ENCODE data around the gene HOXB8. TPM values are rescaled to one million over a fixed set of nuclear protein-coding genes. Genes with fewer than 3 reads are reported as not detected.

Gene HOXB8
- total and polyA plus RNA-seq, 2 experiments from 2014 or later, result not detected

DNA sequence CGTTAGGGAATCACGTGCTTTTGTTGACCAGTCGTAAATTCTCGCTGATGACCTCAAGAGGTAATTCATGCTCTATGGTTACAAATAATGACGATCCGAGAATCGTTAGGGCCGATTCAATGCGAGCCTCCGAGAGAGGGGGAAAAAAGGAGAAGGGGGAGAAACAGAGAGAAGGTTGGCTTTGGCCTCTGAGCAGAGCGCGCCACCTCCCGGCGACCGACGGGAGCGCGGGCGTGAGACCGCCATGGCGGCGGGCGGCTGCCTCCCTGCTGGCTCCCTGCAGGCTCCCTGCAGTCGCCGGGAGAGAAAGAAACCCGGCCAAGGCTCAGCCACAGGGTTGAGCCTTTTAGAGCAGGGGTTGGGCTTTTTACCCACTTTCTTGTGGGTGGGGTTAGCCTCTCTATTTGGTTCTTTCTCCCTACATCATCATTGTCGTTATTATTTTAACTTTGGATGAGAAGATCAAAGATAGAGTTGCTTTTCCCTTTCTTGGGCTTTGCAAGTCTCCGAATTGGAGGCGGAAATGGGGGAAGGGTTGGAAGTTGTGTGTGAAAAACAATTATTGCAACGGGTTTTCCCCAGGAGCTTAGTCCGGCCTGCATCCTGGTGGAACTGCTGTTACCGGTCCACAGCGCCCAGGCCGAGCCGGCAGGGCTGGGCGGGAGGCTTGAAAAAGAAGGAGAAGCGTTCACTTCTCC is 21.1 kb downstream of the HOXB8 start:
- Histone ChIP-seq H3K27me3 (ENCODE audit: insufficient read depth) (peaks cover 100% of the 10 kb centered on the region), H3K79me2 (replicated peaks; ENCODE audit: insufficient read depth) (no peaks in the 10 kb centered on the region), H3K27ac (ENCODE audit: low read depth) (no peak overlapping the region), H4K20me1 (replicated peaks; ENCODE audit: insufficient read depth) (peaks cover 42% of the 10 kb centered on the region), H3K4me2 (peak overlapping the region; percentile 69), H2AFZ (no peak overlapping the region), H3K9me2 (ENCODE audit: insufficient read depth) (no peaks in the 10 kb centered on the region), H3K4me1 (ENCODE audit: insufficient read depth) (peaks cover 61% of the 10 kb centered on the region), H3F3A (replicated peaks; ENCODE audit: low read depth) (peaks cover 51% of the 10 kb centered on the region), H3K36me3 (ENCODE audit: insufficient read depth) (no peaks in the 10 kb centered on the region), H3K4me3 (peak overlapping the region; percentile 37)
- peak overlapping the region; percentile 56 for H3K4me3 Mint-ChIP-seq
- TF ChIP-seq, protein P1, sequence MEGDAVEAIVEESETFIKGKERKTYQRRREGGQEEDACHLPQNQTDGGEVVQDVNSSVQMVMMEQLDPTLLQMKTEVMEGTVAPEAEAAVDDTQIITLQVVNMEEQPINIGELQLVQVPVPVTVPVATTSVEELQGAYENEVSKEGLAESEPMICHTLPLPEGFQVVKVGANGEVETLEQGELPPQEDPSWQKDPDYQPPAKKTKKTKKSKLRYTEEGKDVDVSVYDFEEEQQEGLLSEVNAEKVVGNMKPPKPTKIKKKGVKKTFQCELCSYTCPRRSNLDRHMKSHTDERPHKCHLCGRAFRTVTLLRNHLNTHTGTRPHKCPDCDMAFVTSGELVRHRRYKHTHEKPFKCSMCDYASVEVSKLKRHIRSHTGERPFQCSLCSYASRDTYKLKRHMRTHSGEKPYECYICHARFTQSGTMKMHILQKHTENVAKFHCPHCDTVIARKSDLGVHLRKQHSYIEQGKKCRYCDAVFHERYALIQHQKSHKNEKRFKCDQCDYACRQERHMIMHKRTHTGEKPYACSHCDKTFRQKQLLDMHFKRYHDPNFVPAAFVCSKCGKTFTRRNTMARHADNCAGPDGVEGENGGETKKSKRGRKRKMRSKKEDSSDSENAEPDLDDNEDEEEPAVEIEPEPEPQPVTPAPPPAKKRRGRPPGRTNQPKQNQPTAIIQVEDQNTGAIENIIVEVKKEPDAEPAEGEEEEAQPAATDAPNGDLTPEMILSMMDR (conservative IDR thresholded peaks at IDR 0.05; ENCODE audit: low read depth in 2 of 2), result peak; percentile 80 to 91
- TF ChIP-seq POLR2AphosphoS5 (IDR thresholded peaks at IDR 0.05; ENCODE audit: low read depth) (no peak), EZH2phosphoT487 (IDR thresholded peaks at IDR 0.05; ENCODE audit: unreplicated experiment) (no peak), EZH2 (IDR thresholded peaks at IDR 0.05; ENCODE audit: low read depth, unreplicated experiment) (peak; percentile 97)
- DNase-seq (ENCODE audit: low spot score) (peak; percentile 87), ATAC-seq (peak; percentile 51)
- peaks cover 43% of the 10 kb centered on the region for H3K4me1 Mint-ChIP-seq
- H3K27ac Mint-ChIP-seq, result no peak overlapping the region
- peaks cover 100% of the 10 kb centered on the region for H3K27me3 Mint-ChIP-seq (ENCODE audit: insufficient read depth, low read depth, poor library complexity)
- peaks cover 3% of the 10 kb centered on the region; the same call in 1 of the 3 replicates for H3K36me3 Mint-ChIP-seq (ENCODE audit: low read depth)
- H3K9me3 Mint-ChIP-seq, result no peaks in the 10 kb centered on the region; the same call in 2 of the 3 replicates

DNA sequence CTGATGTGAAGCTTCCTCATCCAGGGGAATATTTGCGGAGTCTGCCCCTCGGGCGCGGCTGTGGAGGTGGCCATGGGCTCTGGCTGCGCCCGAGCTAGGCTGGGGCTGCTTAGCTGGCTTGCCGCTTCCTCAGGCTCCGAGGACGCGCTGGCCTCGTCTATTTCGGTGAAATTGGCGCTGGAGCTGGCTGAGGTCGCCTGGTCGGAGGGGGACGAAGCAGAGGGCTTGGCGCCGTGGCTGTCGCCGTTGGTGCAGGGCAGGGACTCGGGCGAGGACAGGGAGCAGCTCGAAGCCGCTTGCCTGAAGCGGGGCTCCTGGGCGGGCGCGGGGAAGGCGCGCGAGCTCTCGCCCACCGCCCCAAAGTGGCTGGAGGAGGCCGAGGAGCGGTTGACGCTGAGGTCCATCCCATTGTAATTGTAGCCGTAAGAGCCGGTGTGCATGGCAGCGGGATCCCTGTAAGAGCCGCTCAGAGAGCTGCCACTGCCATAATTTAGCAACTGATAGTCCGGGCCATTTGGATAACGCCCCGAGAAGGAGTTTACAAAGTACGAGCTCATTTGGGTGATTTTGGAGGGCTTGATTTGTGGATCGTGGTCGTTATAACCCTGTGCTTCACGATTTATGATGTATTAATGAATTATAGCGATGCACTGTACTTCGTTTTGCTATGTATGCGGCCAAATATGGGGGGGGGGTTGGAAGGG is 21.8 kb downstream of the HOXB8 start, which contains the start of gene HOXB5:
HOXB5 (minus strand) TSS at position 654 of the 704 bp plus-strand sequence; CDS start at position 557, 97 bp downstream.
- Mint-ChIP-seq H3K36me3 (ENCODE audit: low read depth) (peaks cover 3% of the 10 kb centered on the region; the same call in 1 of the 3 replicates), H3K4me3 (peak within 1 kb of the TSS; percentile 56), H3K27ac (no peak within 1 kb of the TSS), H3K27me3 (ENCODE audit: insufficient read depth, low read depth, poor library complexity) (peaks cover 100% of the 10 kb centered on the region), H3K9me3 (no peaks in the 10 kb centered on the region; the same call in 2 of the 3 replicates), H3K4me1 (peaks cover 43% of the 10 kb centered on the region)
- no peaks in the 10 kb centered on the region for H3K36me3 ChIP-seq (ENCODE audit: insufficient read depth)
- H3K4me1 ChIP-seq (ENCODE audit: insufficient read depth), result peaks cover 62% of the 10 kb centered on the region
- no peak within 1 kb of the TSS for H2AFZ ChIP-seq
- peak; percentile 4 for ATAC-seq
- peak within 1 kb of the TSS; percentile 69 for H3K4me2 ChIP-seq
- DNase-seq (ENCODE audit: low spot score), result no peak
- no peaks in the 10 kb centered on the region for H3K9me2 ChIP-seq (ENCODE audit: insufficient read depth)
- peaks cover 49% of the 10 kb centered on the region for H3F3A ChIP-seq (replicated peaks; ENCODE audit: low read depth)
- no peaks in the 10 kb centered on the region for H3K79me2 ChIP-seq (replicated peaks; ENCODE audit: insufficient read depth)
- no peak within 1 kb of the TSS for H3K27ac ChIP-seq (ENCODE audit: low read depth)
- peaks cover 43% of the 10 kb centered on the region for H4K20me1 ChIP-seq (replicated peaks; ENCODE audit: insufficient read depth)
- peak within 1 kb of the TSS; percentile 37 for H3K4me3 ChIP-seq
- TF ChIP-seq POLR2AphosphoS5 (IDR thresholded peaks at IDR 0.05; ENCODE audit: low read depth) (no peak), EZH2phosphoT487 (IDR thresholded peaks at IDR 0.05; ENCODE audit: unreplicated experiment) (peak; percentile 69), EZH2 (IDR thresholded peaks at IDR 0.05; ENCODE audit: low read depth, unreplicated experiment) (peak; percentile 92)
- peaks cover 100% of the 10 kb centered on the region for H3K27me3 ChIP-seq (ENCODE audit: insufficient read depth)

DNA sequence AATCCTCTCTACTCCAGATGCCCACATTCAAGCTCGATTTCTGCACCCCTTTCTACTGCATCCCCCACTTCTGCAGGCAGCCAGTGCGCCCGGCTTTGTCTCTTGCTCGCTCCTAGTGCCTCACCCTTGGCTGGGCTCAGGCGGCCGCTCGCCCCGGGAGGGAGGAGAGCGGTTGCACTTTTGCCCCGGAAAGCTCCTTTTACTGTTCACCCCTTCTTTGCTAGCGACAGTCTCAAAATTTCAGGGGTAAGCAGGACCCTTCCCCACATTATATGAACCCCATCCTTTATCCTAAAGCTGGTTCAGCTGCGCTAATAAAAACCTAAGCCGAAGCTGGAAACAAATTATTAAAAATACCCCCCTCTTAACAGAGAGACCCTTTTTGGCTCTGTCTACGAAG is 22.5 kb downstream of the HOXB8 start:
- Histone ChIP-seq H3K36me3 (ENCODE audit: insufficient read depth) (no peaks in the 10 kb centered on the region), H3K27me3 (ENCODE audit: insufficient read depth) (peaks cover 100% of the 10 kb centered on the region), H3K4me2 (no peak overlapping the region), H2AFZ (no peak overlapping the region), H3K4me3 (no peak overlapping the region), H3K27ac (ENCODE audit: low read depth) (no peak overlapping the region), H4K20me1 (replicated peaks; ENCODE audit: insufficient read depth) (peaks cover 44% of the 10 kb centered on the region), H3F3A (replicated peaks; ENCODE audit: low read depth) (peaks cover 53% of the 10 kb centered on the region), H3K4me1 (ENCODE audit: insufficient read depth) (peaks cover 61% of the 10 kb centered on the region), H3K9me2 (ENCODE audit: insufficient read depth) (no peaks in the 10 kb centered on the region), H3K79me2 (replicated peaks; ENCODE audit: insufficient read depth) (no peaks in the 10 kb centered on the region)
- Mint-ChIP-seq H3K4me3 (0 out of 3 replicates have a peak overlapping the region, but pooled peaks have one; percentile 23), H3K4me1 (peaks cover 42% of the 10 kb centered on the region), H3K9me3 (no peaks in the 10 kb centered on the region; the same call in 2 of the 3 replicates), H3K27ac (no peak overlapping the region), H3K27me3 (ENCODE audit: insufficient read depth, low read depth, poor library complexity) (peaks cover 100% of the 10 kb centered on the region), H3K36me3 (ENCODE audit: low read depth) (no peaks in the 10 kb centered on the region)
- peak; percentile 3; the same call in 1 of the 3 replicates for ATAC-seq
- no peak for DNase-seq (ENCODE audit: low spot score)
- TF ChIP-seq CREB1 (CRISPR knock-in tag; IDR thresholded peaks at IDR 0.05; ENCODE audit: low read depth) (no peak), JUNB (IDR thresholded peaks at IDR 0.05; ENCODE audit: unreplicated experiment) (no peak), ZNF114 (CRISPR knock-in tag; IDR thresholded peaks at IDR 0.05) (no peak), STAT1 (IDR thresholded peaks at IDR 0.05; ENCODE audit: unreplicated experiment) (no peak), EZH2phosphoT487 (IDR thresholded peaks at IDR 0.05; ENCODE audit: unreplicated experiment) (peak; percentile 20)
- TF ChIP-seq, protein P2, sequence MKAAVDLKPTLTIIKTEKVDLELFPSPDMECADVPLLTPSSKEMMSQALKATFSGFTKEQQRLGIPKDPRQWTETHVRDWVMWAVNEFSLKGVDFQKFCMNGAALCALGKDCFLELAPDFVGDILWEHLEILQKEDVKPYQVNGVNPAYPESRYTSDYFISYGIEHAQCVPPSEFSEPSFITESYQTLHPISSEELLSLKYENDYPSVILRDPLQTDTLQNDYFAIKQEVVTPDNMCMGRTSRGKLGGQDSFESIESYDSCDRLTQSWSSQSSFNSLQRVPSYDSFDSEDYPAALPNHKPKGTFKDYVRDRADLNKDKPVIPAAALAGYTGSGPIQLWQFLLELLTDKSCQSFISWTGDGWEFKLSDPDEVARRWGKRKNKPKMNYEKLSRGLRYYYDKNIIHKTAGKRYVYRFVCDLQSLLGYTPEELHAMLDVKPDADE (IDR thresholded peaks at IDR 0.05), result no peak
- TF ChIP-seq, protein P1 (conservative IDR thresholded peaks at IDR 0.05; ENCODE audit: low read depth in 2 of 2), result no peak
